Activated effector memory CD4-positive, alpha-beta T cell treated with anti-CD3 and anti-CD28 coated beads, Interleukin-2, amount 50 U/mL, for 16 hours (primary cell): ENCODE results near the gene PDE2A.

ENCODE experiments used
- DNase-seq: peaks from one replicate; pipeline ENCODE4 v3.0.0-alpha.2; 2020

Gene PDE2A

DNA sequence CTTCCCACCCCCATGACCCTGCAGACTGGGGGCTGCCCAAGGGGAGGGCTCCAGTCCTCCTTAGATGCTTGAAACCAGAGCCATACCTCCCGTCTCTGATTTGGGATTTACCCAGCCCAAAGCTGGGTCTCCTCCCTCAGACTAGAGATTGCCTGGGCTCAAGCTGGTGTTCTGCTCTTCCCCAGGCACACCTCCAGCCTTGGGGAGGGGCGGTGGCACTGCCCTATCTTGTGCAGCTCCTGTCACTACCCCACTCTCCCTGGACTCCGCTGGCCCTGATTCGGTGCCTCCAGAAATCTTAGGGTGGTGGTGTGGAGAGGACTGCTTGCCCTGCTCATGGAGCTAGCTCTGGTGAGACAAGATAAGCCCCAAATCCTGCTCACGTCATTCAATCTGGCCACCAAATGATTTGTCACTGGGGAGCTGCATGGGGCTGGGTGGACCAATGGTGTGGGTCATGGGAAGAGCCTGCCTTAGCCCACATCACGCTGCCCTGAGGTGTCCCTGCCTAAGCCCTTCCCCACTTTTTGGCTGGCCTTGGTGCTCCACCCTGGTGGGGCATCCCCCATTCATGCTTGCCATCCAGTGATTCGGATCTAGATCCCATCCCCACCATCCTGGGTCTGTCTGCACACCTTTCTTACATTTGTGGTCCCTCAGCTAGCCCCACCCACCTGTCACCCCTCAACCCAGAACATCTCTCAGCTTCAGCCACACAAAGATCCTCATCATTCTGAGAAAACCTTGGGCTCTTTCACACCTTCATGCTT is 87.7 kb downstream of the PDE2A start:
- no peak for DNase-seq

DNA sequence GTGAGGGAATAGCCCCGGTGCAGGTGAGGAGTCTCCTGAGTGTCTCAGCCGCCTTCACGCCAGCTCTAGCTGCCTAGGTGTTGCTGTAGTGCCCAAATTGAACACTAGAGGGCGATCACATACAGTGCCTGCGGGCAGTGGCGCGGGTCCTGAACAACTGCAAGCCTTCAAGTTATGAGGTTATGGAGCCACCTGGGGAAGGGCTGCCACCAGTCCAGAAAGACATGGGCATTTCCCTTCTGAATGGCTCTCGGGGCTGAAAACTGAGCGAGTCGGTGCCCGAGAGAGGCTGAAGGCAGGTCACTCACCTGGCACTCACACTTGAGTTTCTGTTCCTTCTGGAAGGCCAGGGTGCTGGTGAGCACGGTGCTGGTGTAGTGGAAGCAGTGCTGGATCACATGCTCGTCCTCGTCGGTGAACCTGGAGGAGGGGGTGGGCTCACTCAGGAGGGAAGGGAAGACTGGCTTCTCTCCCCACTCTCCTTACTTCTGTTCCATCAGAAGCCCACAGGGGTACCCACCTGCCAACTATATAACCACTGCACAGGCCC is 88.4 kb downstream of the PDE2A start:
- DNase-seq, result peak; percentile 77

DNA sequence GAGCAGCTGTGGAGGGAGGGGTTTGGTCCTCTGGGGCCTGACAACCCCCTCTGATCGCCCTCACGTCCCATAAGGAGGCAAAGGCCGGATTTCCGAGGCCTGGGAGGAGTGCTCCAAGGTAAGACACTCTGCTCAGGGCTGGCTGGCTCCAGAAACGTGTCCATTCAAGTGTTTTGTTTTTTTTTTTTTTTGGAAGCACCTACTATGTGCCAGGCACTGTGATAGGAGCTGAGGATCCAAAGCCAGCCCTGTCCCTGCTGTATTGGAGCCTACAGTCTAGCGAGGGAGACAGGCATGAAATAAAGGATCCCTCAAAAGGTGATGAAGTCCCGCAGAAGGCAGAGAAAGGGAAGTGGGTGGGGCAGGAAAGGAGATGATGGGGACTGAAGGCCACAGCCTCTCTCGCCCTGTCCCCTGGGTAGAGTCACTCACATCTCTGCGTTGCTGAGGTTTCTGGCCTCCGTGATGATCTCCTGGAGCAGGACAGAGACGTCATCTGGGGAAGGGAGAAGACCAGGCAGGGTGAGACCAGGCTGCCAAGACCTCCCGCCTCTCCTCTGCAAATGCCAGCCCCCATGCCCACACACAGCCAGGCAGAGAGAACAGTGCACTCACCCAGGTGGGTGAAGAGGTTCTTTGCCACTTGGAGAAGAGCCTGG is 89.2 kb downstream of the PDE2A start:
- DNase-seq, result no peak

DNA sequence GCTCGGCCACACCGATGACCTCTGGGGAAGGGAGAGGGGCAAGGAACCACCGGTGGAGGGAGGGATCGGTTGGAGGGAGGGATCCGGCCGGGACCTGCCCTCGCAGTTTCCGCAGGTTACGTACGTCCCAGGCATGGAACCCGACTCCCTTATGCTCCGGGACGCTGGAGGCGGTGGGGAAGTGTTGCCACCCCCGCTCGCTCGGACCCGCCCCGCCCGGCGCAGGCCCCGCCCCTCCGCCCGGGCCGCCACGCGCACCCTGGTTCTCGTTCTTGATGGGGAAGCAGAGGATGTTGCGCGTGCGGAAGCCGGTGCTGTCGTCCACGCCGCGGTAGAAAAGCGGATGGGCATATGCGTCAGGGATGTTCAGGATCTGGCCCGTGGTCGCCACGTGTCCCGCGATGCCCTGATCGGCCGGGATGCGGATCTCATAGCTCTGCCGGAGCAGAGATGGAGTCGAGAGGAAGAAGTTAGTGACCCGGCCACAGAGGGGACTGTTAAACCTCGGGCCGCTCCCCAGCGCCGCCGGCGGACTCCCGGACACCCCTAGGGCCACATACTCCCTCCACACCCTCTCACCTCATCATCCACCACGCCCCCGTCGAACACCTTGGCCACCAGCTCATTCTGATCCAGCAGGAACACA is 89.8 kb downstream of the PDE2A start:
- DNase-seq, result peak; percentile 86

DNA sequence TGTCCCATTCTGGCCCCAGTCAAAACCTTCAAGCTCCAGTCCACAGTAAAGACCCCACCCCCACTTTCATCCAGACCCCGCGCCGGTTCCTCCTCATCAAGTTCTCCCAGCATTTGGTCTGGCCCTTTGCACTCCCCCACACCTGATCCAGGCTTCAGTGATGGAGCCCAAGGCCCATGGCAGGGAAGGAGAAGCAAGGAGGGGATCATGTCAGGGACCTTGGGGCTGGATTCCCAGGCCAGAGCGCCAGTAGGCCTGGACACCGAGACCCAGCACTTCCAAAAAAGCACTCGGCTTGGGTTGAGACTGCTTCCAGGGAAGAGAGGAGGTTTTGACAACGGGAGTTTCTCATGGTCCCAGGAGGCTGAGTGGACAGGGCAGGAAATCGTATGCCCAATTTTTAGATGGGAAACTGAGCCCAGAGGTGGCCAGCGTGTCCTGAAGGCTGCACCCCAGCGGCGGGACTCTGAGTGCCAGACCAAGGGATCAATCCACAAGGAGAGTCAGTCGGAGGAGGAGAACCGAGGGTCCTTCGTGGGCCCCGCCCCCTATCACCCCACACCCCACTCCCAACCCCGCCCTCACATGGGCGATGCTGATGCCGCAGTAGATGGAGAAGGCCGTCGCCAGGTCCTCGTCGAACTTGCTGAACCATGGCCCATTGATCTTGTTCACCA is 90.5 kb downstream of the PDE2A start:
- no peak for DNase-seq

DNA sequence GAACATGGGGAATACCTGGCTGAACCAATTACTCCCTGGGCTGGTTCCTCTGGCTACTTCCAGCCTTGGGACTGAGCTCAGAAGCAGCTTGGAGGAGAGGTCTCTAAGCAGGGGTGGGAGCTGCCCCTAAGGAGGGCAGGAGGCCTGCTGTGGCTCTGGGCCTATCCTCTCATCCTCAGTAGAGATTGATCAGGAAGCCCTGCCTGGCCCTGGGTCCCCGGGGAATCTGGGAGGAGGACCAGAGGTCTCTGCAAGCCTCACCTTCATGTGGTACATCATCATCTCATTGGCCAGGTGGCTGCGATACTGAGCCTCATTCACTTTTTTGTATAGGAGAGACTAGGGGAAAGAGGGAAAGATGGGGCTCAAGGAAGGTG is 91.1 kb downstream of the PDE2A start:
- peak; percentile 37 for DNase-seq

DNA sequence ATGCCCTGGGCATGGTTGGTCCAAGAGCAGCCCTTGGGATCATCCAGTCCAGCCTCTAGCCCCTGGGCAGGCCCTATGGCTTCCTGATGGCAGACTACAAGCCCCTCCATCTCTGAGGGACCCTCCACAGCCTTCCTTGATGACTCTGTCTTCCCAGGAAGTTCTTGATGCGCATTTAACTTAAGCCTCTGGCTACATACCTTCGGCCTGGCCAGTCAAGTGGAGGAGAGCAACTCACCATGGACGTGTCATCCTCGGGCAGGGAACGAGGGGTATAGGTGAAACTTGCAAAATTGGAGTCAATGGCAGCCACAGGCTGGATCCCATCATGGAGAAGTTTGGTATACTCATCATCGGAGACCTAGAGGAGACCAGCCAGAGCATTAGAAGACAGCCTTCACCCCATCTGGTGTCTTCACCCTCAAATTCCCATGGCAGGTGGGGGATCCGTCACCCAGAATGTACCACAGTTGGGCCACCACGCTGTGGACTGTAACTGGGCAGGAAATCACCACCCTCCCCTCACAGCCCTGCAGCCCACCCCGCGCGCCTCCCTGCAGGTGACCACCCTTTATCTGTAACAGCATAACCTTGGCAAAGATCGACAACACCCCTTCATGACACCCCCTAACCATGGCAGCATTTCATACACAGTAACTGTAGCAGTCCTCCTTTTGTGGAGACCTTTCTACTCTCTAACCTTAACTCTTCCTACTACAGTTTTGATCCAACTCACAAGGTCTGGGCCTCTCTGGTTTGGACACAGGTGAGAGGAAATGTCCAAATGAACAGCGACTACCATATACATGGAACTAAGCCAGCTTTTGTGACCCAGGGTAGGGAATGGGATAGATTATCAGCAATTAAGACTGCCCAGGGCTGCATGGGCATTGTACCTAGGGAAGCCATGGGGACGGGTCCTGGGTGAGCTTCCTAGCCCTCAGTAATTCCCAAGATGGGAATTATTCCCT is 91.7 kb downstream of the PDE2A start:
- peak; percentile 47 for DNase-seq

DNA sequence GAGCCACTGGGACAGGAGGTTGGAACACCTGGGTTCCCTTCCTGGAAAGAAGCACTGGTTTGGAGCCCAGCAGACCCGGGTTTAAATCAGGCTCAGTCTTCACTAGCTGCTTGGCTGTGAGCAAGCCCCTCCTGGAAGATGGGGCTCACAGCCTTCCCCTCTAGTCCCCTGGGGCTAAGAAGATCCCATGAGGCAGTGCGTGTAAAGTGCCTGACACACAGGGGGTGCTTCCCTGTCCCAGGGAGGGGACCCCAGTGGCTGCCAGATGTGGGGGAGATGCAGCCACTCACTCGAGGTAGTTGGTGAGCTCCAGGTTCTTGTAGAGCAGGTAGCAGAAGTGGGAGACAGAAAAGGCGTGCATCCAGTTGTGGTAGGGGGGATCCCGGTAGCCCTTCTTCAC is 93.2 kb downstream of the PDE2A start:
- peak; percentile 54 for DNase-seq

DNA sequence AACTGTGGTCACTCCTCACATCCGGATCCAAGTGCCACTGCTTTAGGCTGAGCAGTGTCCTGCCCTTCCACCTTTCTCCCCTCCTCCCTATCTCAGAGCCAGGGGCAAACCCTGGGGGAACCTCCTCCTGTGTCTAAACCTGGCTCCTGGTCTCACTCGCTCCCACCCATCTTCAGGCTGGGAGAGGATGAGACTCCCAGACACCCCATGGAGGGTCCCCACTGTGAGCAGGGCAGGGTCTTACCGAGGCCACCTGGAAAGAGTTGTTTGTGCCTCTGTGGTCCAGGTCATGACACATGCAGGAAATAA is 93.6 kb downstream of the PDE2A start:
- DNase-seq, result peak; percentile 49

DNA sequence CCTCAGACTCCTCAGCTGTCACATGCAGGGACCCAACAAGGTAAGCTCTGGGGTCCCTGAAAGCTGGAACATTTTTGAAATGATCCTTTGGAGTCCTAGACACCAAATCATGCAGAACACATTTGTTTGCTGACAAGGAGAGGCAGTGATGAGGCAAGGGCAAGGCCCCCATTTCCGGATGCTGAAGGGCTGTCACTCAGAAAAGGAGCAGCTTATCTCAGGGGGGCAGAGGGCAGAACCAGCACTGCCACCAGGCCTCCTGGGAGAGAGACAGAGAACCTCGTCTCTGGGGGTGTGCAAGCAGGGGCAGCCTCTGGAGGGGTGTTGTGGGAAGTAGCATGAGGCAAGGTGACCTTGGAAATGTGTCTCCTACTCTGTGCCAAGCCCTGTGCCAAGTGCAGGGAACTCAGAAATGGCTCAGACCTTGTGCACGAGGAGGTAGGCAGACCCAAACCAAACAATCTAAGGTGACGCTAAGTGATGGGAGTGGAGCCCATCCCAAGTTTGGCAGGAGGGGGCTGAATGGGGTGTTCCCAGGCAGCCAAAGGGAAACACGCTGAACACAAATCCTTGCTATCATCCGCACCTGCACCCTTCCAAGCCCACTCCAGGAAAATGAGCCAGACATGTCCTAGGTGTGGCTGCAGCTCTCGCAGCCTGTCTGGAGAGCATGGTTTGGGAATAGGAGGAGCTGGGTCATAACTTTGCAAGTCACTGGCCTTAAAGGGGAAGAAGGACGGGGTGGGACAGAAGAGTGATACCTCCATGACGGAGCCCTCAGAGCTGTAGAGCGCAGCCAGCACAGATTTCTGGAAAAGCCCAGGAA is 94.2 kb downstream of the PDE2A start:
- peak; percentile 53 for DNase-seq

DNA sequence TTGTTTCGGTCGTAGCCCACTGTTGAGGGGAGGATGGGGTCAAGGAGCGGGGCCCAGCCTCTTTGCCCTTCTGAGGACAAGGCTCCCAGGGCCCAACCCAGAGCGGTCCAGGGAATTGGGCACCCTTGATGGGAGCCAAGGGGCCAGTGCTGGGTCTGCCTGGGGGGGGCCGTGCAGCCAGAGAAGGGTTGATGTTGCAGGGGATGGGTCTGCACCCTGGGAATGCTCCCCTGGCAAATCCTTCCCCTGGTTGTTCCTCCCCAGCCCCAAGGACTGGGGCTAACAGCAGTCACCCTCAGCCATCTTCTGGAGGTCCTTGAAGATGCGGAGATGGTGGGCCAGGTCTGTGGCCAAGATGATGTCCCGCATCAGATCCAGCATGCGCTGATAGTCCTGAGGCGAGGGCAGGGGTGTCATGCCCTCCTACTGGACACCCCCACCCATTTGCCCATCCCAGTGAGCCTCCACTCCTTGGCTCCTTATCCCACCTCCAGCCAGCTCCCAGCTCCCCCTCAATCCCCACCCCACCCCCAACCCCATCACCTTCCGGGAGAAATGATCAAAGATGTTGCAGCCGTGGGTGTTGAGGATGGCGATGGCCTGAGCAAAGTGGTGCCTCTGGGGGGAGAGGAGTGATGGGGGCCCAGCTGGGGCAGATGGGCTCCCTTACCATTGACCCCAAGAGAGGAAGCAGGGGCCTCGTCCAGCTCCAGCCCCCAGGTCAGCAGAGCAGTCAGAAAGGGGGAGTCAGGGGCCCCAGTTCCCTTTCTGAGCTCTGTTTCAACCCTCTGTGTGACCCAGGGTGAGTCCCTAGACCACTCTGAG is 95.0 kb downstream of the PDE2A start:
- DNase-seq, result peak; percentile 50

DNA sequence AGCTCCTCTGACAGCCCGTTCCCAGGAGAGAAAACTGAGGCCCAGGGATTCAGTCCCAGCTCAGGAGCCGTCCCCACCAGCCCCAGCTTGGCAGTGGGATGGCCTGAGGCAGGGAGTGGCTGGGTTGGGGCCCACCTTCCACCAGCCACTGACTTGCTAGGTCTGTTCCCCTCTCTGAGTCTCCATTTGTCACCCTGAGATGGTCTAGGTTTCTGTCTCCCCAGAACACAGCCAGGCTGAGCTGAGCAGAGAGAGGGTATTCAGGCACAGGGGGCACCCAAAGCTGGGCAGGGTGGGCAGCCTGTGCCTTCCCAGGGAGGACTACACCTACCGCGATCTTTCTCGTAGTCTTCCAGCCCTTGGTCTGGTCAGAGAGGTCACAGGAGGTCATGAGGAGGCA is 95.7 kb downstream of the PDE2A start:
- peak; percentile 49 for DNase-seq

DNA sequence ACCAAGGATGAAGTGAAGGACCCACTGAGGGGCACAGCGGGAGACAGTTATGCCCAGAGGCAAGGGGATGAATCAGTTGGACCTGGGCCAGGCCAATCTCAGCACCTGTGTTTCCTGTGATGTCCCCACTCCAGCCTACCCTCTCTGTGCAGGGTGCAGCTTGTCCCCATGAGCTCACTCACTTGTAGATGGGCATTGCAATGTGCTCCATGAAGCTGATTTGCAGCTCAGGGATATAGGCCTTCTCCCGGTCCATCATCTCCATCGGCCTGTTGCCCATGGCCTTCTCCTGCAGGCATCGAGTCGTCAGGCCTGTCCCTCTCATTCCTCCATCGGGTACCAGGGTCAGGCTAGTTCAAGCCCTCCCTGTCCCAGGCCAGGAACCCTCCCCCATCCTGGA is 96.2 kb downstream of the PDE2A start:
- DNase-seq, result peak; percentile 58

DNA sequence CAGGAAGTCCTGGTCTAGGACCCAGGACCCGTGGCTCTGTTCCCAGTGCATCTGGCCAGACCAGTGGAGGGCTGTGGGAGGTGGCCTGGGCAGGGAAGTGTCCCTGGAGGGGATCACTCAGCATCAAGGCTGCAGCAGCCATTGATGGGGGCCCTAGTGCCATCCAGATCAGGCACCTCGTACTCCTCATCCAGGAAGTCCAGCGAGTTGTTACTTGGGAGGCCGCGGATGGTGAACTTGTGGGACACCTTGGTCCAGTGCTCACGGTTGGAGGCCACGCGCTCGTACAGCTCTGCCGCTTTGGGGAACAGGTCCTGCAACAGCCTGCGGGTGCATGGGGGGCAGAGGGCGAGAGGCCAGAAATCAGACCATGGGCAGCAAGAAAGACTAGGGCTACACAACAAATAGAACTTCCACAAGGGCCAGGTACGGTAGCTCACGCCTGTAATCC is 96.9 kb downstream of the PDE2A start:
- DNase-seq, result peak; percentile 53

DNA sequence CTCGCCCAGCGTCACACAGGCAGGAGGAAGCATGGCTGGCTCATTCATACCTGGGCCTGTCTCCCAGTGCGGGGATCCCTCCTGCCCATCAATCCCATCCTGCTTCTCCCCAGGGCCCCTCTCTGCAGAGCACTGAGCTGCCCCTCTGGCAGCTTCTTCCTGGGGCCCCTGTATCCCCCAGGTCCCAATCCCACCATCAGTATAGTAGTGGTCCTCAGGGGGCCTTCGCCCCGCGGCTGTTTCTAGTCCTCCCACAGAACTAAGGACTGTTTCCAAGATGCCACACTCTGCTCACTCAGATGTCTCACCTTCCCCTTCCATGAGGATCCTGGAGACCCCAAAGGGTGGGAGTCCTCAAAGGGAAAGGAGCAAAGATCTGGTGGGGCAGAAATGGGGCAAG is 97.6 kb downstream of the PDE2A start:
- no peak for DNase-seq

DNA sequence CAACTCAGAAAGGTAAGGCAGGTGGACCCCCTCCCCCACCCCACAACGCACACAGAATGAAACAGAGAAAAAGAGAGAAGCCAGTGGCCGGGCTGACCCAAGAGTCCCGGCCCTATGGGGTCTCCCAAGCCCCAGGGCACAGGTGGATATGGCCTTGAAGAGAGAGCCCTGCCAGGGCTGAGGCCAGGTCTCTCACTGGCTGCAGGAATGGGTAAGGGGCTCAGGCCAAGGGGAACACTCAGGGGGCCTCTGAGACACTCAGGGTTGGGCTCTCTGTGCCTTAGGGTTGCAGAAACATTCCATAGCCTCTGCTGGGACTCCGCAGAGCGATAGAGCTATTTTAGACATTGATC is 98.0 kb downstream of the PDE2A start:
- DNase-seq, result no peak

DNA sequence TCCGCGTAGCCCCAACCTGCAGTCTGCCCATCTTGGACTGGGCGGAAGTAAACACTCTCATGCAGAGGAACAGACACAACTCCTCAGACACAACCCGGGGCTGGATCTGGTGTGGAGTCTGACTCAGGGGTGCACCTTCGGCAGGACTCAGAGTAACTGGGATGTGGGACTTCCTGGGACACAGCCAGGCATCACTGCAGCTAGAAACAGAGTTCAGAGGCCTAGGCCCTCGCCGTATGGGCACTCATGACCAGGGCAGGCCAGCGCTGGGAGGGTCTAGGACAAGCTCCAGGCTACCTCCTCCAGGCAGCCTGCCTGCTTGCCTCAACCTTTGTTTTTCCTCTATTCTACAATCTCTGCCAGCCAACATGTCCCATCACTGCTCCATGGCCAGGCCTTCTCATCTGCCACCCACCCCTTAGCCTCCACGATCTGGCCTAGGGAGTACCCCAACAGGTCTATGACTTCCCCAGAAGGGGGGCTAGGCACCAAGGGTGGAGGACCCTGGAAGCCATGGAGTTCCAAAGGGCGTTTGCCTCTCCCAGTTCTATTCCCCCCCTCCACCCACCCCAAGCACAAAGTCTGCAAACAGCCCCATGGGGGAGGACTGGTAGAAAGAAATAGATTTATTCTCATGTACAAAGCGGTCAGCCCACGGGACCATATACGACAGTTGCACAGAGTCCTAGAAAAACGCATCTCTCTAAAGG is 98.5 kb downstream of the PDE2A start:
- DNase-seq, result peak; percentile 50

DNA sequence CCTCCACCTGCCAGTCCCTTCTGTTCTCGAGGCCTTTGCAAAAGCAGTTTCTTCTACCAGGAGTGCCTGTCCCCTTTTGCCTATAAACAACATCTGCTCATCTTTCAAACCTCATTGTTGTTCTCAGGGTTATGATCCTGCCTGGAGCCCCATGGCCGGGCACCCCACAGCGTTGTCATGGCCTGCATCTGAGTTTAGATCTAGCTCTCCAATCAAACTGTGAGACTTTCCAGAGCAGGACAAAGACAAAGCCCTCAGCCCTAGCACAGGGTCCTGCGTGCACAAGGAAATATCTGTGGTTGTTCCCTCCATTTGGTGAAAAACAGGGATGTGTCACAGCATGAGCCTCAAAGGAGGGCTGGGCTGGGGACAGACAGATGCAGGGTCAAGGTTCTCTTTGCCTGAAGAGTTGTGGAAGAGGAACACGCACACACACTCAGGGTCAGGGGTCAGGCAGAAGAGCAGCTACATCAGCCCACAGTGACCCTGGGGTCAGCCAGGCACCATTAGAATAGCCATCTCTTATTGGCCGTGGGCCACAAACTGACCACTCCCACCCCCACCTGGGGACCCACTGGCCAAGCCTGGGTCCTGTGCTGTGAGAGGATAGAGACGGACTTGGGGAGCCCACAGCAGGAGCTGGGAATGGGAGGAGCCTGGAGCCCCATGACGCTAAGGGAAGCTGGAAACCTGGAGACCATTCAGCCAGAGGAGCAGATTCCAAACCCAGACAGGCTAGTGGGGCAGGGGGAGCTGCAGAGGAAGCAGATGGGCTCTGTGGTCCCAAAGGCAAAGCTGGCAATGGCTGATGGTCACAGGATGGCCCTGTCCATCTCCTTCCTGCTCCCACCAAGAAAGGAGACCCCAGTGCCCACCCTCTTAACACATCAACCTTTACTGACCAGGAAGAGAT is 99.4 kb downstream of the PDE2A start:
- no peak for DNase-seq
